NB4 (cell line): ENCODE measurements around the gene SLC1A6.

ENCODE experiments used
- CTCF ChIP-seq: IDR thresholded peaks from one replicate; pipeline ENCODE4 v1.5.1; 2012; ENCODE audit warnings: low read depth, low read length
- MAX ChIP-seq: IDR thresholded peaks from 2 replicates; pipeline ENCODE4 v1.6.1; 2011; ENCODE audit warnings: low read depth, low read length

DNA sequence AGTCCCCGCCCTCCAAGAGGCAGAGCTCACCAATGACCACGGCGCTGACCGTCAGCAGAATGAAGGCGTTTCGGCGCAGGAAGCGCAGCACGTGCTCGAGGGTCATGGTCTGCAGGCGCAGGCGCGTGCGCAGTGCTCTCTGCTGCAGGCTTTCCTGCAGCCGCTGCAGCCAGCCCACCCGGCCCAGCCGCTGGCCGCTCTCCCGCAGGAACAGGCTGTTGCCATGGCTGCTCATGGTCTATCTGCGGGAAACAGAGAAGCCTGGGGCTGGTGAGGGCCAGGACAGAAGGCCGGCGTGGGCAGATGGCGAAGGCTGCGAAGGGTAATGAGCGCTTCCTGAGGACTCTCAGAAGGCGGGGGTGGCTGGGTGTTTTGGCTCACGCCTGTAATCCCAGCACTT, 7.0 kb downstream of the SLC1A6 start:
- TF ChIP-seq CTCF (no peak), MAX (no peak)
